GM18499 (cell line): ENCODE measurements around the gene PDIA5.

Experiments used
- ATAC-seq: cut with Tn5 transposase; IDR thresholded peaks from one replicate; pipeline ENCODE4 v1.9.1; 2021; ENCODE audit warnings: moderate number of reproducible peaks; ENCODE audit not compliant: insufficient read depth, unreplicated experiment

Gene PDIA5

DNA sequence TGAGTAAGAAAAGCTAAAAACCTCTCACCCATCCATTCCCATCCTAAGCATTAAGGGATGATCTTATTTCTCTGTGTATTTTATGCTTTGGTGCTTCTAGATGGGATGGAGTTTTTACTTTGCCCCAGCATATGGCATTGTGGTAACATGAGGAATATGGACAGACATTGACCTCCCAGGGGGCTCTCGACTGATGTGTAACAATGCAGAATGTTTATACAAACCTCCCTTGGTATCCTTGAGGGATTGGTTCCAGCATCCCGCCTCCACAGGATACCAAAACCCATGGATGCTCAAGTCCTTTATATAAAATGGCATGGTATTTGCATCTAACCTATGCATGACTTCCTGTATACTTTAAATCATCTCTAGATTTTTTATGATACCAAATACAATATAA, 21.6 kb downstream of the PDIA5 start:
- ATAC-seq: no peak

DNA sequence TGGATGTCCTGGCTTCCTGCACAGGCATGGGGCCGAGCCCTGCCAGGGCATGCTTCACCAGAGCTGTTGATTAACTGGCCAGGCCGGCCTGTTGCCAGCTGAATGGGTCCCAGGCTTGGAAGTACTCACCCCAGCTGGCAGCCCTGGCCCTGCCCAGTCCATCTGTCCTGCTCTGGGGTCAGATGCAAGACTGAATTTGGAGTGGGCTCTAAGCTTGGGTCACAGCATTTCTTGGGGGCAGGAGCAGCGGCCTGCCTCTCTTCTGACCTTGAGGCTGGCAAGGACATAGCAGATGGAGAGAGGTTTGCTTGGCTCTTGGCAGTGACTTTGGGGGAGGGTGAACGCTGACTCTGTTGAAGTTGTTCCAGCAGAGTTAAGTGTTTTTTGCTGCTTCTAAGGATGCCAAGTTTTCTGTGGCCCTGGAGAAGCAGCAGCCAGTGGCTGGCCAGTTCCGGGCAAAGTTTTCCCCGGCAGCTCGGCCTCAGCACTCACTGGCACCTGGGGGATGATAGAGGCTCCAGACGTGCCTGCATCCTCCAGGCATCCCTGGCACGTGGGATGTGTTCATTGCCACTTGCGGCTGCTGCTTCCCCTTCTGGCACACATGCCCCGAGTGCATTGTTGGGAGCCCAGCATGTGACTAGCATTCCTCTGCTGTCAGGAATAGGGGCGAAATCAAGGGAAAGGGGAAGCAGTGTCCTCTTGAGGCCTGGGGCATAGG, 22.9 kb downstream of the PDIA5 start:
- ATAC-seq: no peak

DNA sequence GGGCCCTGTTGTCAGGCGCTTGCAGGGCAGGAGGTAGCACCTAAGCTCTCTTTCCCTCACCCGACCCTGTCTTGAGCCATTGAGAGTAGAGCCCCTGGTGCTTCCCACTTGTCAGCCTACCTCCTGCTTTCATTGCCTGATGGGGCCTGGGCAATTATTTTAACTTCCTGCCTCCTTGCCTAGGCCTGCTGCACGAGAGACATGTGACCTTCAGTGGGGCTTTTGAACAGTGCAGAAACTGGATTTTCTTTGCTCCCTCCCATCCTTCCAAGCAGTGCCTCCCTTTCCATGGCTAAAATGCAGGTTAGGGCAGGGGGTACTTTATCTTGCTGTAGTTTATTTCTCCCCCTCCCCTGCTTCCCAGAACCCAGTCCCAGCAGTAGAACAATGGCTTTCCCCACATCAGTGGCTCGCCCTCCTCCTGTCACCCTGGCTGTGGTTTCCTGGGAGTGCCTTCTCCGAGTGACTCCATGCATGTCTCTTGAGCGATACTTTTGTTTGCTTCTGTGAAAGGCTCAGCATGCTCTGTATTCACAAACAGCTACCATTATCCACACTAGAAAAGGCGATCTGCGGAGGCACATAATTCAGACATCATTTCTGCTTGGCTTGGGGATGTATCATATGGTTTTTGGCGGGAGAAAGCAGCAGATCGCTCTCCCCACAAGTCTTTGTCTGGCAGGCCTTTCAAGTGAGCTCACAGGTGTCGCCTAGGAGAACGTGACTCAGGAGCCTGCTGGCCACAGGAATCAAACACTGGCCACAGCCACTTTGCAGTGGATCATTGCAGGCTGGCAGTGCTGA, 24.1 kb downstream of the PDIA5 start:
- no peak for ATAC-seq

DNA sequence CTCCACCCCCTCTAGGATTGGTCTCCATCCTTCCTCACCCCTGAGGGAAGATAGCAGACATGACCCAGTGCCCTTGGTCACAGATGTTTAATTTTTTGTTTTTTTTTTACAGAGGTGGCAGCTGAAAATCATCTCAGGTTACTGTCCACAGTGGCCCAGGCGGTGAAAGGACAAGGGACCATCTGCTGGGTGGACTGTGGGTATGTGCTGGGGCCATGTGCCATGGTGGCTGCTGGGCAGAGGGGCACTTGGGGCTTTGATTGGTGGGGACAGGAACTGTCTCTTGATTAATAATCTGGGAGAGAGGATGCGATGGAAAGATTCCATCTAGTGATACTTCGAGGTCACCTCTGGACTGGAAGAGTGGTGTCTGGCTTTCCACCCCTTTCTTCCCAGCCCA, 25.4 kb downstream of the PDIA5 start:
- no peak for ATAC-seq

DNA sequence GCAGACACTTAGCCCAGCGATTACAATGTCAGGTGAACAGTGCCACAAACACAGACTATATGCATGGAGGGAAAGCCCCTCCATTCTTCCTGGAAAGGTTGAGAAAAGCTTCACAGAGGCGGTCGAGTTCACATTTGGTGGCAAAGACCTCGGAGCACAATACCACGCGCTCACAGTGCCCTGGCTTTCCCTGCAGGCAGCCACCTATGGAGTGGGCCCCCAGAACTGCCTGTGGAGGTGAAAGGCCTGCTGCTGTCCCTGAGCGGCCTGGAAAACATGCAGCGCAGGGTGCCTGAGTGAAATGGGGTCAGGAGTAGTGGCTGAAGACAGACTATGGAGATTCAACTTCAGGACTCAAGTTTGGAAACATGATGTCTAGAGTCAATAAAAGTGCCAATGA, 26.9 kb downstream of the PDIA5 start:
- no peak for ATAC-seq

DNA sequence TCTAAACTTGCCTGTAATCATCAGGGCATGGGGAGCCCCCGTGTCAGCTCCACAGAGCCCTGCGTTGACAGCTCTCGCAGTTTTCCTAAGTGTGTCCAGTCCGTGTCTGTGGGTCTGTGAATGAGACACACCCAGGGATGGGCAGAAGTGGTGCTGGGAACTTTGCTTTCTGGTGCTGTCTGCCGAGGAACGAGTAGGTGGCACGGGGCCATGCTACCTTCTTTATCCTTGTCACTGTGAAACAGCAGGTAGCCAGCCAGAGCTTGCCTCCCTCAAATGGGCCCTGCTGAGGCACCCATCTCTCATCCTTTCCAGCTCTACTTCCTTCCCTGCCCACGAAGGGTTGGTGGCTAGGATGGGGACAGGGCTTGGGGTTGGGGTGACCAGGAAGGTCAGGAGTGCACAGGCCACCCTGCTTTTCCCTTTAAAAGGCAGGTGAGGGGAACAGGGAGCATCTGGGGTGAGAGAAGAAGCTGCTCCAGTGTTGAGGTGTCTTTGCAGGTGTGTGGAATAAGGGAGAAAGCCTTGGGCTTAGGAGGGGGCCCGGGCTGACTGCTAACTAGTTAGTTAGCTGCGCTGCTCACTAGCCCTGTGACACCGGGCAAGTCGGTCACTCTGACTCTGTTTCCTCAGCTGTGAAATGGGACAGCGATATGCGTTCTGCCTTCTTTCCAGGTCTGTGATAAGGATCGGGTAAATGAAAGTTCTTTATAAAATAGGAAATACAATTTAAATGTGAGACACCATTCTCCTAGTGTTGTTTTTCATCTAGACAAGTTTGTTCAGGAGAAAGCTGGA, 27.9 kb downstream of the PDIA5 start:
- no peak for ATAC-seq

DNA sequence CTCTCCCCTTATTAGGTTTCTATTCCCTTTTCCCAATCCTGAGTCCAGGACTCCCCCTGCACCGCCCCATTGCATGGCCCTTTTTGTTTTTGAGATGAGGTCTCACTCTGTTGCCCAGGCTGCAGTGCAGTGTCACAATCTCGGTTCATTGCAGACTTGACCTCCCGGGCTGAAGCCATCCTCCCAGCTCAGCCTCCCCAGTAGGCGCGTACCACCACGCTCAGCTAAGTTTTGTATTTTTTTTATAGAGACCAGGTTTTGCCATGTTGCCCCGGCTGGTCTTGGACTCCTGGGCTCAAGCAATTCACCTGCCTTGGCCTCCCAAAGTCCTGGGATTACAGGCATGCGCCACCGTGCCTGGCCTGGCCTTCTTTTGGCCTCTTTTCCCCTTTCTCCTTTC, 29.3 kb downstream of the PDIA5 start:
- no peak for ATAC-seq

DNA sequence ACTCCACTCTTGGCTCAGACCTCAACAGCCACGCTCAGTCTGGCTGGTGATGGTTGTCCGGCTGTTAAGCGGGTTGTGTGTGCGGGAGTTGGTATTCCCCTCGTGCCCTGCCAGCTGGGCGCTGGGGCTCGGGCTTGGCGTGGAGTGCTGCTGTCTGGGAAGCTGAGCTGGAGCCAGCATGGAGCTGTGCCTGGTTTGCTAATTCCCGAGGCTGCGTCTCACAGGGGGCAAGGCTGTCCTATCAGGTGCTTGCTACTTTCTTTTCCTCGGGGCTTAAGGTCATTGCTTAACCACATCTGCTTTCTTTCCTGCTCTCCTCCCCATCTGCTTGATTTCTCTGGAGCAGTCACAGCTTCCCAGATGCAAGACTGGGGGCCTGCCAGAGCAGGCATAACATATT, 29.9 kb downstream of the PDIA5 start:
- ATAC-seq: no peak

DNA sequence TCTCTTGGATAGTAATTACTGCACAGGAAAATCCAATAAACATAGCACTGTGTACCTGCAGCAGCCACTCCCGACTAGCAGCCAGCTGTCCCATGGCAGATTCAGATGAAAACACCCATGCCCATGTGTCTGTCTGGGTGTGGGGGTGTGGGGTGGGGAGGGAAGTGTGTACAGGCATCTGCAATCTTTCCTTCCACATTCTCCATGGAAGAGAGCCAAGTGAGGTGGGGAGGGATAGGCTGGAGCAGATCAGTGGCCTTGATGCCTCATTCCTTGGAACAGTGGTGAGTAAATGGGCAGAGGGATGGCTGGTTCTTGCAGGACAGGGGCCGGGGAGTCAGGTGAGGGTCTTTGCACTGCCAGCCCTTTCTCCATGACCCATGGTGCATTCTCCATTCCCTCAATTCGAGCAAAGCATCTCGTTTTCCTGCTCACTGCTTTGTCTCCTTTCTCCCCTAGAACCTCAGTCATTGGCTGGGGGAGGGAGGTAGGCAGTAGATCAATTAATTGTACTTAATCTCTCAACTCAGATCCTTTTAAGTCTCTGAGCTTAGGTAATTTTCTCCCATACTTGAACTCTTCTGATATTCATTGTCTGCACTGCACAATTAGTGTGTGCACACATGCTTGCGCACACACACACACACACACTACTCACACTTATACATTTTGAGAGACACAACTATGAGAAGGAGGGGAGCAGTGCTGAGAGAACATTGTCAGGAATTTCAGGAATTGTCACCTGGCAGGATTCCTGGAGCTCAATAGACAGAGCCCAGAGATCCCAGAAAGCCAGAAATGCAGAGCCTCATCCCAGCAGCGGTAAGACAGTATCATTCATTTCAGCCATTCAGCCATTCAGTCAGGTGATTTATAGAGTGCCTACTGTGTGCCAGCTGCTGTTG, 31.9 kb downstream of the PDIA5 start:
- no peak for ATAC-seq

DNA sequence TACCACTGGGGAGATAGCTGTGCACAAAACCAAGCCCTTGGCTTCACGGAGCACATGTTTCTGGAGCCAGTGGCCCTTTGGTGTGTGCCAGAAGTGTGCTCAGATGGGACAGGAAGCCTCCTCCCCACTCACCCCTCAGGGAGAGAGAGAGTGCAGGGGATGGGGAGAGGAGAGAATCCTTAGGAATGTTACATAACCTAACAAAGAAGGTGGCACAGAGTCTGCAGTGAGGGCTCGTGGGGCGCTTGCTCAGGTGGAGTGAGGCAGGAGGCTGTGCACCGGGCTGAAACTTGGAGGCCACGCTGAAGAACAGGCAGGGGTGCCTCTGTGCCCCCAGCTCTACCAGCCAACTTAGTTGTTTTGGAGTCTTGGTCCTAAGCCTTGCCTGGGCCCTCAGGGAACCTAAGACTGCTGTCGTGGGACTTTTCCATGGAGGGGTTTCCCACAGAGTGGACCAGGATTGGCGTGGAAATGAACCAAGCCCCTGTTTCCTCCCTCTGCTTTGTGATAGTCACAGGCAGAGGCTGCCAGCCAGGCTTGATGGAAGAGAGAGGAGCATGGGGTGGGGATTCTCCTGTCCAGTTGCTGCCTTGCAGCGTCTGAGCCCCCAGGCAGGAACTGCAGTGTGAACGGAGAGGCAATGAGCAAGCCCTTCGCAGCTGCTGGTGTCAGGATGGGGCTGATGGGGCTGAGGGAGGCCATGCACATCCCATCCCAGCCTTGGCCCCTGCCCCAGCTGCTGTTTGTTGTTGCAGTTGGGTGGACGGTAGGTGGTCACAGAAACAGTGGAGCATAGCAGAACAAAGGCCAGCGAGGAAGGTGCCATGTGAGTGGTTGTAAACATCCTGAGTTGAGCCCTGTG, 32.7 kb downstream of the PDIA5 start:
- no peak for ATAC-seq

DNA sequence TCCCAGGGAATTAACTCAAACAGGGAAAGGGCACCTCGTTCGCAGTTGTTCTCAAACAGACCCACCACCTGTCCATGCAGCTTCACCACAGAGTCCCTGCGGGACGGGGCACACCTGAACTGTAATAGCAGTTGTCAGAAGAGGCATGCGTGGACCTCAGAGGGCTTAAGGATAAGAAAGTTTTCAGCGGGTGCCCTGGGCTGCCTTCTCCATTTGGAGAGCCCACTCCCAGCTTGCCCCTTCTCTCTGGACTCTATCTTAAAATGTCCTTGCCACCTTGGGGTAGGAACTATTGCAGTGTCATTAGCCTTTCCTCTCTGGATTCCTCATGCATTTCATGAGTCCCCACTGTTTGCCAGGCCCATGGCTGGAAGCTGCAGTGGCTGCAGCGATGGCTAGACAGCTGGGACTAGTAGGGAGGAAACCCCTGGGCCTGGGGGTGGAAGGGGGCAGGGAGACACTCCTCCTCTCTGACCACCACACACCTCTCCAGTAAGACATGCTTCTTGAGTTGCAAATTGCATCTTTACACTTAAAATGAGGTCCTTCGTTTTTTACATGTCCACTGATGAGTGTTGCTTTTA, 33.5 kb downstream of the PDIA5 start:
- ATAC-seq: no peak

DNA sequence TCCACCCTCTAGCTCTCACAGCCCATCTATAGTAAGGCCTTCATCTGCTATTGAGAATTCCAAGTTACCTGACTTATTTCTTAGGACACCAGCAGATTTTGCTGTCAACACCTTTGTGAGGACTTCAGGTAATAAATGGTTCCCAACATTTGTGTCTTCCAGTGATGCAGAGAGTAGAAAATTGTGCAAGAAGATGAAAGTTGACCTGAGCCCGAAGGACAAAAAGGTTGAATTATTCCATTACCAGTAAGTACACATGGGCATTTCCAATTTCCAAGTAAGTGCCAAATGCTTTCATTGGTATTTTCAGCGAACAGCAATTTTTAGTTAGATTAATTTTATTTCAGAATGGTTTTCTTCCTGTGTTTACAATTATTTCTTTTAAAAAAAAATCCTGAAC, 35.4 kb downstream of the PDIA5 start:
- no peak for ATAC-seq

DNA sequence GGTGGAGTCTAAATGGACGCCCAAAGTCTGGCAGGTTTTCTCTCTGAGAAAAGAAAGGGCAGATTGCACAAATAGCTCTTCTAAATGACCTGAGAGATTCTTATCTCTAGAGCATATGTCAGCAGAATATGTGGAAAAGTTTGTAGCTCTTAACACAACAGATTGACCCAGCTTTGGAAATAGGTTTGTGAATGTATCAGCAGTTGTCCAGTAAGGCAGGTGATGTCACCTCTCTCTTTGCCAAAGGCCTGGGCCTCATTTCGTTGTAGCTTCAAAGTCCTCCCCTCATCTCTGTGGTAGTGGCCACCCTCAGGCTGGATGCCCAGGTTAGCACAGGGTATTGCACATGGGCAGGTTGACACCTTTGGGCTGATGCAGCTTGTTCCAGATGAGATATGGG, 36.0 kb downstream of the PDIA5 start:
- no peak for ATAC-seq

DNA sequence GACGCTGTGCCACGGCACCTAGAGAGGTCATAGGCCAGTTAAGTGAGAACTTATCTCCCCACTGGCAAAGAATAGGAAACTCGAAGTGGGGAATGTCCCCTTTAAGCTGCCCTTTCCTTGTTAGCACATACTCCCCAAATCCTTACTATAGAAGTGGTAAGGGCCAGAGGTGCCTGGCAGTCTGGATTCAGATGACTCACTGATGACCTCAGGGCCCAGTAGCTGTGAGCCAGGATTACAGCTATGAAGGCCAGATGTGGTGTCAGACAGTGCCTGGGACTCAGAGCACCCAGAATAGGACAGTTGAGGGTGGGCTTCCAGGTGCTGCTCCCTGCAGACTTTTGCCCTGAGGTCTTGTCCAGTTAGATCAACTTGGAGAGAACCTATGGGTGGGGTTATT, 37.7 kb downstream of the PDIA5 start:
- no peak for ATAC-seq

DNA sequence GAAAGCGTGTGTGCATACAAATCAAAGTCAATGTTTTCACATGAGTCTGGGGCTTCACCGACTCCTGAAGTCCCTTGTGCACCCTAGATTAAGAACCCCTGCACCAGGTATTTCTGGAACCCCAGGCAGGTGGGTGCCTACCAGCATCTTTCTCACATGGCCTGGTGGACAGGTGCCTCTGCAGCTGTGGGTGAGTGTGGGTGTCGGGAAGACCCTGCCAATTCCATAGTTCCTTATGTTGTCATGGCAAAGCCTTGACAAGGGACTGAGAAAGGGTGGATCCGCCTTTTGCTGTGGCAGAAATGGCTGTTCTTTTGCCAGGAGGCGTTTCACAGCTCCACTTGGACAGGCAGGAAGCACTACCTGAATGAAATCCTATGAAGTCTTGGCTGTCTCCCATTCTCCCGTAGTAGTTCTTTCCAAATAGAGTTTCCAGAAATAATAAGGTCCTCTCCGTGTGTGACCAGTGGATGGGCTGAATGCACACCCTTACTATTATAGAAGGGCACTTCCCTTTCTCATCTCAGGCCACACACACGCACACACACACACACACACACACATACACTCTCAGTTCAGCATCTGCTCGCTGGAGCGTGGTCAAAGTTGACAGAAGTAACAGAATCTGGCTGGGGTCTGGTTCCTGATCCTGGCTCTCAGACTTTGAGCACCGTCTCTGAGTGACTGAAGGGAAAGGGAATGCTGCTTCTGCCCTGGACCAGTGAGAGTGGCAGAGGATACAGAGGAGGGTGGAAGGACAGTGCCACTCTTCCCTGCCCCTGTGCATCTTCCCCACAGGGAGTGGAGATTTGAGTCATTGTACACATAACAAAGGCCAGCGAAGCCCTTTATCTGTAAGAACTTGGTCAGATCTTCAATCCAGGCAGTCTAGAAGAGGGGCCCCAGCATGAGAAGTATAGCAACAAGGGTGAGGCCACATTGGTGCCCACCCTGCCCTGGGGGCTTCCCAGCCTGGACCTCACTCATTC, 38.7 kb downstream of the PDIA5 start:
- peak; percentile 39 for ATAC-seq

DNA sequence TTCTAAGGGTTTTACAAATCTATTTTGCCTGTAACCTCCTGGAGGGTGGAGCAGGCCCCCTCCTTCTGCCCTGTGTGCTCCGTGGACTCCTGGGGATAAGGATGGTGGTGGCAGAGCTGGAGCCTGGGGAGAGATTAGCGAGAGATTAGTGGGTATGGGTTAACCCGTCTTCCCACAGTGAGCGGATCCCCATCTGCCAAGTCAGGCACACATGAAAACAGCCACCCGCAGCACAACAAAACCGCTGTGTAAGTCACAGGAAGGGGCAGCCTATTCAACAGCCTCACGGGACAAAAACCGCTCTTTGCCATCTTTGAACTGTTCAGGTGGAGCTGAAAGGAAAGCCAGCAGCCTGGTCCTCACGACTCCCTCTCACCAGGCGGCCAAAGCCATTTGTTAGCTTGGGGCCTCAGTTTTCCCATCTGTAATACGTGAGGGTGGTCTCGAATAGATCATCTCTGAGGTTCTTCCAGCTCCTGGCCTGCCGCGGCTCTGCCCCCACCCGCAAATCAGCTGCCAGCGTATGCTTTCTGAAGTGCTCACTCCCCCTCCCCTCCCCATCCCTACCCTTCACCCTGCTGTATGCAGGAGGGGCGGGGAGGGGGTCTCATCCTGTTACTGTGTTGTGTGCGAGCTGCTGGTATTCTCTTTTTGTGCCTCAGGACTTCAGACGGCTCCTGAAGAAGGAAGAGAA, 43.6 kb downstream of the PDIA5 start:
- ATAC-seq: no peak

DNA sequence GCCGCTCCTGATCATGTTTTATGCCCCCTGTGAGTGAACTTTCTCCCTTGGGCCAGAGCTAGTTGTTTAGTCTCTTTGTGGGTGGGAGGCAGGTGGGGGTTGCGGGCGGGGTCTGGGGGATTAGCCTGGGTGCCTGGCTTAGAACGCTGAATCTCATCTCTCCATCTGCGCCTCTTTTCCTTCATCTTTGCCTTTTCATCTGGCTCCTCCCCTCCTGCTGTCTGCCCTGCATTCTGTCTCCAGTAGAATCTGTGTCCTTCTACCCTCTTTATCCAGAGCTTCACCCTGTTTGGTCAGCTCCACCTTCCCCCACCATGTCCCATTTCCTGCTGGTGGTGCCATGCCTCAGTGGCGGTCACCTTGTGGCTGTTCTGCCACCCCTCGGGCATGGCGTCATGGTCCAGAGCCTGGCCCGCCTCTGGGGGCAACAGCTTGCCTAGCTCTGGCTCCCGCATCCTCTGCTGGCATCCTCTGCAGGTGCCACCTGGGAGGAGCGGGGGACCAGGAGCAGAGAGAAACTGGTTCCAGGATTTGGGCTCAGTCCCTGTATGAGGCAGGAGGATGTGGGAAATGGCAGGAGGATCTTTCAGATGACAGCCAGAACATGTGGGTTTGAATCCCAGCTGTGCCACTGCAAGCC, 44.3 kb downstream of the PDIA5 start:
- no peak for ATAC-seq
